A549 (cell line): ENCODE results near the gene PLA2G2C. TPM values are rescaled to one million over a fixed set of nuclear protein-coding genes. Genes with fewer than 3 reads are reported as not detected.

ENCODE experiments used
- ATAC-seq, 2 experiments: fragments of 200-7000 bp in 1 of 2; fragments of >200 bp in 1 of 2; cut with Nextera tagmentation in 1 of 2; cut with Tn5 transposase in 1 of 2; 3 replicates each; pipeline versions ENCODE4 v1.8.0 to v1.9.1; 2018 to 2020; ENCODE audit warnings: mild to moderate bottlenecking in 1 of 2, moderate library complexity in 1 of 2
- CTCF ChIA-PET: fragments of 300-600 bp; sonication (Branson Sonifier 250); formaldehyde crosslinking; extraction: SDS; loops from one replicate; lab custom pipeline; 2021; ENCODE audit warnings: antibody characterized with exemption, inconsistent platforms; lab: Yijun Ruan, JAX
- POLR2A ChIA-PET: fragments of 350-600 bp; formaldehyde crosslinking; extraction: SDS; loops from one replicate; lab custom pipeline; 2021; ENCODE audit warnings: antibody characterized with exemption, inconsistent platforms; lab: Yijun Ruan, JAX
- DNase-seq, 2 experiments: peaks; one replicate each; pipeline versions ENCODE4 v3.0.0 to v3.0.0-alpha.2; 2011 to 2016; ENCODE audit warnings: low read depth in 1 of 2, low spot score in 1 of 2
- FAIRE-seq: peaks from 2 replicates; lab custom pipeline; 2011; peaks lifted over from hg19 to GRCh38; lab: Jason Lieb, UNC
- H3K27ac ChIP-seq, 2 experiments: fragments of >200 bp; sonication (Bioruptor Twin); formaldehyde crosslinking; 3 replicates each; pipeline ENCODE4 v1.5.1; 2016 to 2017
- H3K4me1 ChIP-seq: fragments of >200 bp; sonication (Bioruptor Twin); formaldehyde crosslinking; 3 replicates; pipeline ENCODE4 v1.6.1; 2016
- H3K4me2 ChIP-seq: fragments of >200 bp; sonication (Bioruptor Twin); formaldehyde crosslinking; 3 replicates; pipeline ENCODE4 v1.6.1; 2016
- H3K4me3 ChIP-seq: fragments of >200 bp; sonication (Bioruptor Twin); formaldehyde crosslinking; 3 replicates; pipeline ENCODE4 v1.5.1; 2016
- H3K9me3 ChIP-seq: fragments of >200 bp; sonication (Bioruptor Twin); formaldehyde crosslinking; 3 replicates; pipeline ENCODE4 v1.6.1; 2016
- CEBPB ChIP-seq, 2 experiments: fragments of >200 bp in 1 of 2; sonication (Bioruptor Twin) in 1 of 2; formaldehyde crosslinking in 1 of 2; IDR thresholded peaks; 2 replicates each; pipeline ENCODE4 v1.6.1; 2012 to 2016
- EHMT2 ChIP-seq: fragments of 200-600 bp; sonication (generic); IDR thresholded peaks from 2 replicates; pipeline ENCODE4 v1.6.1; 2016; ENCODE audit warnings: antibody characterized with exemption, low read depth, mild to moderate bottlenecking, moderate library complexity
- EP300 ChIP-seq, 2 experiments: fragments of >200 bp; sonication (Bioruptor Twin); formaldehyde crosslinking; IDR thresholded peaks; 2 replicates in 1 of 2; 3 replicates in 1 of 2; pipeline ENCODE4 v1.6.1; 2016 to 2017
- FOSB ChIP-seq: fragments of 250-450 bp; sonication (Bioruptor Pico); IDR thresholded peaks from 2 replicates; pipeline ENCODE4 v1.5.0; 2020; ENCODE audit warnings: mild to moderate bottlenecking, moderate library complexity
- GATA3 ChIP-seq: IDR thresholded peaks from 2 replicates; pipeline ENCODE4 v1.6.1; 2012; ENCODE audit warnings: borderline replicate concordance
- HOXA7 ChIP-seq: fragments of 250-450 bp; sonication (Bioruptor Pico); IDR thresholded peaks from 2 replicates; pipeline ENCODE4 v1.5.0; 2020; ENCODE audit warnings: mild to moderate bottlenecking, moderate library complexity
- JUN ChIP-seq, 2 experiments: fragments of >200 bp; sonication (Bioruptor Twin); formaldehyde crosslinking; IDR thresholded peaks; 2 replicates in 1 of 2; 3 replicates in 1 of 2; pipeline ENCODE4 v1.6.1; 2016 to 2017
- MYC ChIP-seq: IDR thresholded peaks from 2 replicates; pipeline ENCODE4 v1.6.1; 2012; ENCODE audit warnings: mild to moderate bottlenecking, inconsistent platforms, low read length, improper control_type of control experiment, borderline replicate concordance
- NFE2L2 ChIP-seq: fragments of 150-350 bp; conservative IDR thresholded peaks from 2 replicates; pipeline ENCODE4 v1.6.1; 2014; ENCODE audit warnings: low read length
- SMC3 ChIP-seq: fragments of >200 bp; sonication (Bioruptor Twin); formaldehyde crosslinking; IDR thresholded peaks from 3 replicates; pipeline ENCODE4 v1.6.1; 2018; ENCODE audit warnings: inconsistent platforms
- TFCP2L1 ChIP-seq: fragments of 250-450 bp; sonication (Bioruptor Pico); IDR thresholded peaks from 2 replicates; pipeline ENCODE4 v1.5.0; 2021; ENCODE audit warnings: mild to moderate bottlenecking
- TP53 ChIP-seq: fragments of 250-450 bp; sonication (Bioruptor Pico); IDR thresholded peaks from 2 replicates; pipeline ENCODE4 v1.5.0; 2021; ENCODE audit warnings: mild to moderate bottlenecking, moderate library complexity
- ZC3H11A ChIP-seq: fragments of 450-650 bp; IDR thresholded peaks from 2 replicates; pipeline ENCODE4 v1.6.1; 2014; ENCODE audit warnings: antibody characterized with exemption, mild to moderate bottlenecking
- ZSCAN20 ChIP-seq: fragments of 250-450 bp; sonication (Bioruptor Pico); IDR thresholded peaks from 2 replicates; pipeline ENCODE4 v1.8.0; 2022; ENCODE audit warnings: mild to moderate bottlenecking, moderate library complexity
- WGBS: methylation state at CpG from one replicate; pipeline ENCODE4 v1.1.6; 2017; ENCODE audit errors: missing lambda C conversion rate; 5-methylcytosine and 5-hydroxymethylcytosine counted together
- polyA plus RNA-seq, 4 experiments: library from polyadenylated mRNA; depleted of rRNA in 3 of 4; stranded (reverse); fragments of >200 nt; fragmentation: RNase III in 1 of 4; extraction: RNeasy Plus Mini Kit Qiagen cat#74134 plus additional on column Dnase treatment in 1 of 4; gene quantifications; 2 replicates in 3 of 4; 3 replicates in 1 of 4; pipeline ENCODE4 v1.2.3, GENCODE V29; 2011 to 2017
- TF ChIP-seq, protein P1 (sequence below): fragments of 150-350 bp; IDR thresholded peaks from 2 replicates; pipeline ENCODE4 v1.6.1; 2014; ENCODE audit warnings: low read depth, mild to moderate bottlenecking, low read length
- TF ChIP-seq, protein P2 (sequence below): IDR thresholded peaks from 2 replicates; pipeline ENCODE4 v1.6.1; 2012; ENCODE audit warnings: low read depth, borderline replicate concordance
- TF ChIP-seq, protein P3 (sequence below): fragments of 450-650 bp; IDR thresholded peaks from 2 replicates; pipeline ENCODE4 v1.6.1; 2014; ENCODE audit warnings: antibody characterized with exemption
- TF ChIP-seq, protein P4 (sequence below): fragments of >200 bp; sonication (Bioruptor Twin); formaldehyde crosslinking; IDR thresholded peaks from 3 replicates; pipeline ENCODE4 v1.5.1; 2016

PLA2G2C gene
- polyA plus RNA-seq, 2 of the 4 experiments (the other 2 are of a cell fraction): not detected

DNA sequence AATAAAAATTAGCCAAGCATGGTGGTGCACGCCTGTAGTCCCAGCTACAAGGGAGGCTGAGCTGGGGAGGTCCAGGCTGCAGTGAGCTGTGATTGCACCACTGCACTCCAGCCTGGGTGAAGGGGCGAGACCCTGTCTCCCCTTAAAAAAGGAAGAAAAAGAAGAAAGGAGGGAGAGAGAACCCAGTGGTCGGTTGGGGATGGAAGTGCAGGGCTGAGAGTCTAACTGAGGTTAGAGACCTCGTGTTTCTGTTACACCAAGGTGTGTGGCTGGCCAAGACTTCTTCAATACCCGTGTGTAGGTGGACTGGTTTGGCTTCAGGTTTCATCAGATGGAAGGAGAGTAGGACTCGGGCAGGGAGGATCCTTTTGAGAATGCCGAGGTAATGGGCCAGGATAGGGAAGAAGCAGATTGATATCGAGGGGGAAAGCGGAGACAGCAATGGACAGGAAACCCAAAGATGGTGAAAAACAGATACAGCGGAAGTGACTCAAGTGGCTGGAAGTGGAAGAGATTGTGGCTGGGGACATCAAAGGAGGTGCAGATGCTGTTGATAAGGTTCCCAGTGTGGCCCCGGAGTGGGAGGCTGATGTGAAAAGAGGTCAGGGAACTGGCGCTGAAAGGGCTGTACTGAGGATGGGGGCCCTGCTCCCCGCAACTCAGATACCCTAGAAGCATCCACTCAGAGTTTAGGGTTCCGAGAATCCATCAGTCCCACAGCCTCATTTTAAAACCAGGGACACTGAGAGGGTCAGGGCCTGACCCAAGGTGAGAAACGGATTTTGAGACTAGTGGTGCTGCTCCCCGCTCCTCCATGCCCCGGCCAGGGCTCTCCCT lies 1.1 kb downstream of the PLA2G2C start:
- no peak for DNase-seq
- POLR2A ChIA-PET: no interaction called here
- H3K4me3 ChIP-seq: no peak overlapping the region
- TF ChIP-seq EHMT2 (no peak), NFE2L2 (no peak), MYC (no peak), ZC3H11A (no peak), FOSB (CRISPR knock-in tag) (no peak), ZSCAN20 (CRISPR knock-in tag) (no peak), TP53 (CRISPR knock-in tag) (no peak), SMC3 (no peak), TFCP2L1 (CRISPR knock-in tag) (no peak), EP300 (IDR thresholded peaks at IDR 0.05) (no peak), HOXA7 (no peak), GATA3 (no peak), CEBPB (IDR thresholded peaks at IDR 0.05) (no peak), JUN (IDR thresholded peaks at IDR 0.05) (no peak)
- TF ChIP-seq, protein P1, sequence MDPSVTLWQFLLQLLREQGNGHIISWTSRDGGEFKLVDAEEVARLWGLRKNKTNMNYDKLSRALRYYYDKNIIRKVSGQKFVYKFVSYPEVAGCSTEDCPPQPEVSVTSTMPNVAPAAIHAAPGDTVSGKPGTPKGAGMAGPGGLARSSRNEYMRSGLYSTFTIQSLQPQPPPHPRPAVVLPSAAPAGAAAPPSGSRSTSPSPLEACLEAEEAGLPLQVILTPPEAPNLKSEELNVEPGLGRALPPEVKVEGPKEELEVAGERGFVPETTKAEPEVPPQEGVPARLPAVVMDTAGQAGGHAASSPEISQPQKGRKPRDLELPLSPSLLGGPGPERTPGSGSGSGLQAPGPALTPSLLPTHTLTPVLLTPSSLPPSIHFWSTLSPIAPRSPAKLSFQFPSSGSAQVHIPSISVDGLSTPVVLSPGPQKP: no peak
- TF ChIP-seq, protein P2, sequence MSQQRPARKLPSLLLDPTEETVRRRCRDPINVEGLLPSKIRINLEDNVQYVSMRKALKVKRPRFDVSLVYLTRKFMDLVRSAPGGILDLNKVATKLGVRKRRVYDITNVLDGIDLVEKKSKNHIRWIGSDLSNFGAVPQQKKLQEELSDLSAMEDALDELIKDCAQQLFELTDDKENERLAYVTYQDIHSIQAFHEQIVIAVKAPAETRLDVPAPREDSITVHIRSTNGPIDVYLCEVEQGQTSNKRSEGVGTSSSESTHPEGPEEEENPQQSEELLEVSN: no peak
- TF ChIP-seq, protein P3, sequence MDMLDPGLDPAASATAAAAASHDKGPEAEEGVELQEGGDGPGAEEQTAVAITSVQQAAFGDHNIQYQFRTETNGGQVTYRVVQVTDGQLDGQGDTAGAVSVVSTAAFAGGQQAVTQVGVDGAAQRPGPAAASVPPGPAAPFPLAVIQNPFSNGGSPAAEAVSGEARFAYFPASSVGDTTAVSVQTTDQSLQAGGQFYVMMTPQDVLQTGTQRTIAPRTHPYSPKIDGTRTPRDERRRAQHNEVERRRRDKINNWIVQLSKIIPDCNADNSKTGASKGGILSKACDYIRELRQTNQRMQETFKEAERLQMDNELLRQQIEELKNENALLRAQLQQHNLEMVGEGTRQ: no peak
- TF ChIP-seq, protein P4, sequence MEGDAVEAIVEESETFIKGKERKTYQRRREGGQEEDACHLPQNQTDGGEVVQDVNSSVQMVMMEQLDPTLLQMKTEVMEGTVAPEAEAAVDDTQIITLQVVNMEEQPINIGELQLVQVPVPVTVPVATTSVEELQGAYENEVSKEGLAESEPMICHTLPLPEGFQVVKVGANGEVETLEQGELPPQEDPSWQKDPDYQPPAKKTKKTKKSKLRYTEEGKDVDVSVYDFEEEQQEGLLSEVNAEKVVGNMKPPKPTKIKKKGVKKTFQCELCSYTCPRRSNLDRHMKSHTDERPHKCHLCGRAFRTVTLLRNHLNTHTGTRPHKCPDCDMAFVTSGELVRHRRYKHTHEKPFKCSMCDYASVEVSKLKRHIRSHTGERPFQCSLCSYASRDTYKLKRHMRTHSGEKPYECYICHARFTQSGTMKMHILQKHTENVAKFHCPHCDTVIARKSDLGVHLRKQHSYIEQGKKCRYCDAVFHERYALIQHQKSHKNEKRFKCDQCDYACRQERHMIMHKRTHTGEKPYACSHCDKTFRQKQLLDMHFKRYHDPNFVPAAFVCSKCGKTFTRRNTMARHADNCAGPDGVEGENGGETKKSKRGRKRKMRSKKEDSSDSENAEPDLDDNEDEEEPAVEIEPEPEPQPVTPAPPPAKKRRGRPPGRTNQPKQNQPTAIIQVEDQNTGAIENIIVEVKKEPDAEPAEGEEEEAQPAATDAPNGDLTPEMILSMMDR: no peak
- TF ChIP-seq, all 56 proteins: peak for 0
- H3K27ac ChIP-seq: 0 out of 6 replicates have a peak overlapping the region, but pooled peaks of 1 of the 2 experiments have one; percentile 21
- no peaks in the 10 kb centered on the region for H3K9me3 ChIP-seq
- FAIRE-seq (no peak), ATAC-seq (no peak)
- 0 out of 3 replicates have a peak, but pooled peaks cover 3% of the 10 kb centered on the region for H3K4me1 ChIP-seq
- CTCF ChIA-PET: no interaction called here
- 63% methylated on average over 17 of the region's 17 CpGs for WGBS
- no peak overlapping the region for H3K4me2 ChIP-seq

DNA sequence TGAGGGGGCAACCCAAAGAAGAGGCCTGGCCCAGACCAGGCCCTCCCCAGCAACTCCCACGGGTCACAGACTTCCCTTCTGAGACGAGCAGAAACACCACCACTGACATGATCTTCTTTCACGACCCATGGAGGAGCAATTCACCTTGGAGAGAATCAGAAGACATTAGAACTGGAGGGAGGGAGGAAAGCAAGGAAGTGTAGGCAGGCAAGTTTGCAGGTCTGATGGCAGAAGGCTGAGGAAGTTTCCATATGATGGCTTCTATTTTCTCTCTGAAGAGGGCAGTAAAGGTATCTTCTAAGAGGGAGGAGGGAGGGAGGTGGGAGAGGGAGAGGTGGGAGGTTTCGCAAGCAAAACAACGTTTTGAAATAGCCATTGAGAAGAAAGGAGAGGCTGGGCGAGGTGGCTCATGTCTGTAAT lies 1.8 kb downstream of the PLA2G2C start:
- Histone ChIP-seq H3K4me3 (no peak overlapping the region), H3K27ac (peak overlapping the region; percentile 24 to 45; a peak in 1 of 6 replicates), H3K4me2 (no peak overlapping the region), H3K9me3 (no peaks in the 10 kb centered on the region), H3K4me1 (0 out of 3 replicates have a peak, but pooled peaks cover 3% of the 10 kb centered on the region)
- FAIRE-seq (no peak), ATAC-seq (peak in 1 of 2 experiments; percentile 33; a peak in 1 of 6 replicates), DNase-seq (peak in 1 of 2 experiments; percentile 21)
- 50% methylated on average over 4 of the region's 6 CpGs for WGBS
- ChIA-PET CTCF (interaction anchor here (0.6 to 1.6 kb wide), 3 partner anchors 66 to 266 kb away, joined by 3 to 5 read pairs (median 3); no protein-coding TSS in a partner anchor), POLR2A (no interaction called here)
- peak; percentile 7 to 34; a peak in 2 of 4 replicates for TF ChIP-seq CEBPB (IDR thresholded peaks at IDR 0.05)
- no peak for TF ChIP-seq ZC3H11A
- no peak for TF ChIP-seq GATA3
